Stimulated activated CD8-positive, alpha-beta memory T cell treated with anti-CD3 and anti-CD28 coated beads, Interleukin-12 subunit alpha, Interleukin-12 subunit beta, amount 100 ng/mL, for 4 hours (primary cell): ENCODE results near the gene CD163L1.
"Not testable (repeated sequence)": the region's sequence is repeated elsewhere in the genome, so short reads cannot be mapped to it uniquely, and the experiment has no call there.

Source experiments
- DNase-seq: peaks from one replicate; pipeline ENCODE4 v3.0.0-alpha.2; 2020; ENCODE audit warnings: low read depth

The CD163L1 gene

GRCh38 chr12:7403466-7403865 lies 40.5 kb downstream of the CD163L1 start:
- no peak for DNase-seq

DNA sequence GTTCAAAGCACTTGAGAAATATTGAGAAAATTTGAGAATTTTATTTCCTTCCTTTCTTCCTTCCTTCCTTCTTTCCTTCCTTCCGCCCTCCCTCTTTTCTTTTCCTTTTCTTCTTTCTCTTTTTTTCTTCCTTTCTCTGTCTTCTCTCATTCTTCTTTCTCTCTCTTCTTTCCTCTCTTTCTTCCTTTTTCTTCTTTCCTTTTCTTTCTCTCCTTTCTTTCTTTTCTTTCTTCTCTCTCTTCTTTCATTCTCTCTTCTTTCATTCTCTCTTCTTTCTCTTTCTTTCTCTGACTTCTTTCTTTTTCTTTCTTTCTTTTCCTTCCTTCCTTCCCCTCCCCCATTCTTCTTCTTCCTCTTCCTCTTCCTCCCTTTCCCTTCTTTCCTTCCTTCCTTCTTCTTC lies 44.9 kb downstream of the CD163L1 start:
- DNase-seq: no peak

DNA sequence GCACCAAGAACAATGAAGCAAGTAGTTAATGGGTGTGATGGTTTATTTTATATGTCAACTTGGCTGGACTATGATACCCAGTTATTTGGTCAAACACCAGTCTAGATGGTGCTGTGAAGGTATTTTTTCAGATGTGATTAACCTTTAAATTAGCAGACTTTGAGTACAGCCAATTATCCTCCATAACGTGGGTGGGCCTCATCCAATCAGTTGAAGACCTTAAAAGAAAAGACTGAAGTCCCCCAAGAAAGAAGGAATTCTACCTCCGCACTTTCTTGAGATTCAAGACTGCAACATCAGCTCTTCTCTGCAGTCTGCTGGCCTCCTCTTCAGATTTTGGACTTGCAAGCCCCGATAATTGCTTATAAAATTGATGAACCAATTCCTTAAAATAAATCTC lies 47.5 kb downstream of the CD163L1 start:
- no peak for DNase-seq

DNA sequence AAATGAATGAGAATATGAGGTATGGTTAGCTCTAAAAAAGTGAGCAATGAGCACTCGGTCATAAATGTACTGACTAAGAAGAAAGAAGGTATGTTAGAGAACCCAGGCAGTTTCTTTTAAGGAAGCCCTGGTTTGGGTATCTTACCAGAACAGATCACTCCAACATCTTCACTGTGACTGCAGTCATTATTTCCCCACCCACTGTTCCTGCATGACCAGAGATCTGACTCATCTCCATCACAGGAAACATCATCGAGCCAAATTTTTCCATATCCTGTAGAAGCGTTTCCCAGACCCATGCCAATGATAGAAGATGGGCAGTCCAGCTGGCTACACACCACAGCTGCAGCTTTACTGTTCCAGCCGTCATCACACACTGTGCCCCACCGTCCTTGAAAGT lies 48.0 kb downstream of the CD163L1 start:
- no peak for DNase-seq

DNA sequence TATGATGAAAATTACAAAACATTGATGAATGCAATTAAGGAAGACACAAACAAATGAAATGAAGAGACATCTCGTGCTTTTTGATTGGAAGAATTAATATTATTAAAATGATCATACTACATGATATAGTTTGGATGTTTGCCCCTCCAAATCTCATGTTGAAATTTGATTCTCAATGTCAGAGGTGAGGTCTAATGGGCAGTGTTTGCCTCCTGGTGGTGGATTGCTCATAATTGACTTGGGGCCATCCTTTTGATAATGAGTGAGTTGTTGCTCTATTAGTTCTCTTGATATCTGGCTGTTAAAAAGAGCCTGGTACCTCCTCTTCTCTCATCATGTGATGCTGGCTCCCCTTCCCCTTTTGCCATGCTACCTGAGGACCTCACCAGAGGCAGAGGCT lies 56.7 kb downstream of the CD163L1 start:
- no peak for DNase-seq

- DNase-seq: no peak
Measured at GRCh38 chr12:7383157-7383556, 60.8 kb downstream of the CD163L1 start.

DNA sequence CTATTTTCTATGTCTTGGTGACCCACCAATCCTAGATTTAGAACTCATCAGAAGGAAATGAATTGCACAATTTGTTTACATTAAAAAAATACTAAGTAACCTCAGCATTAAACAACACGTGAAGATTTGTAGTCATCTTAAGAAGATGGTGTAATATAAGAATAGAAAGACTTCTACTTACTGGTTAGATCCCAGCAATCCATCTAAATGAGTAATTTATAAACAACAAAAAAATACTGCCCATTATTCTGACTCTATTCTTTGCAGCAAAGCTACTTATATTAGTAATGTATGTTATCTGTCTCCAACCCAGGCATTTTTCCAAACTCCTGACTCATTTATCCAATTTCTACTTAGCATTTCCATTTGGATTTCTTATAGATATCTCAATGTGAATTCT lies 67.8 kb downstream of the CD163L1 start:
- DNase-seq: no peak

DNA sequence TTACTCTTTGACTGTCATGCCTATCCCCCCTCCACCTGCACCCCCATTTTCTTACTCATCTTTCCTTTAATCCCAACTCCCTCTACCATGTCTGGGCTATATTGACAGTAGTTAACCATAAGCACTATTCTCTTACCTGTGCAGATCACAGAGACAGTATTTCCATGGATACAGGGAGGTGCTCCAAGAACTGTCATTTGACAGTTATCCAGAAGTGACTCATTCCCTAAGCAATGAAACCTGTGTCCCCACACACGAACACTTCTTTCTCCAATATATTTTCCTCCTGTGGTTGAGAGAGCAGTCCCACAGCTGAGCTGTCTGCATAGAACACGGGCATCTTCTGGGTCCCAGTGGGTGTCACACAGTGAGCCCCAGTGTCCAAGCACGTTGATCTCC lies 68.8 kb downstream of the CD163L1 start:
- no peak for DNase-seq

- no peak for DNase-seq
Measured at GRCh38 chr12:7374423-7375144, 69.4 kb downstream of the CD163L1 start.

DNA sequence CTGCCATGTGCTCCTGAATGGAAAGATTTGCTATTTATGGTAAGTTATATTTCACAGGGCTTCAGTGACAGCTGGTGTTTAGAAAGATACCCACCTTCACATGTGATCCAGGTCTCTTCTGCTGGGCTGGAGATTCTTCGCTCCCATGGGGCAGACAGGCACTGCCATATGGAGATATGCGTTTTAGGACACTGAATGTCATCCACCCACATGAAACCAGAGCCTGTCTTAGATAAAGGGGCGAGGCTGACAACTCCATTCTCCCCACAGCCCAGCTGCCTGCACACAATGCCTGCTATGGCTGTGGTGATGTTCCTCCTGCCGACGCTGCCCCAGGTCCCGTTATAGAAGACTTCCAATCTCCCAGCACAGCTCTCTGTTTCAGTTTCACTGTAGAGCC lies 70.7 kb downstream of the CD163L1 start:
- DNase-seq: no peak

GRCh38 chr12:7369274-7369729 lies 74.7 kb downstream of the CD163L1 start:
- DNase-seq: no peak

DNA sequence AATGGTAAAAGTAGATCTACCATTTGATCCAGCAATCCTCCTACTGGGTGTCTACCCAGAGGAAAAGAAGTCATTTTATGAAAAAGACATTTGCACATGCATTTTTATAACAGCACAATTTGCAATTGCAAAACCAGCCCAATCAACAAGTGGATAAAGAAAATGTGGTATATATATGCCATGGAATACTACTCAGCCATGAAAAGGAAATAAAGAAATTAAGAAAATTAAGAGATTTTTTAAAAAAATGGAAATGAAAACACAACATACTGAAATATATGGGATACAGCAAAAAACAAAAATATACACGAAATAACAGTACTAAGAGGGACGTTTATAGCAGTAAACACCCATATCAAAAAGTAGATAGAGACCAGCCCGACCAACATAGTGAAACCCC lies 81.2 kb downstream of the CD163L1 start:
- DNase-seq: no peak

GRCh38 chr12:7361265-7361664 lies 82.7 kb downstream of the CD163L1 start:
- no peak for DNase-seq

- no peak for DNase-seq
Measured at GRCh38 chr12:7354529-7354928, 89.4 kb downstream of the CD163L1 start.

DNA sequence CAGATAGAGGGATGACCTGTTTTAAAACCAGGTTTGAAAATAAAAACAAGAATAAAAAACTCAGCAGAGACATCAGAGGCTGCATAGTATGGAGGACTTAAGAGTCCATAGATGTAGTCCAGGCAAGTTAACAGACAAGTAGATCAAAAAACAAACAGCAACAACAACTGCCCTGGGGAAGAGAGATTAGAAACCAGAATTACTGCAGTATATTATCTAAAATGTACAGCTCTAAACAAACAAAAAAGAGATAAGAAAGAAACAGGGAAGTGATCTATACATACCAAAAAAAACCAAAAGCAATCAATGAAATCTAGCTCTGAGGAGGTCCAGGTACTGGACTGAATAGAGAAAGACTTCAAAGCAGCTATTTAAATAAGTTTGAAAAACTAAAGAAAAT lies 91.3 kb downstream of the CD163L1 start:
- no peak for DNase-seq

- no peak for DNase-seq
Measured at GRCh38 chr12:7351177-7351576, 92.8 kb downstream of the CD163L1 start.

GRCh38 chr12:7349418-7349817 lies 94.5 kb downstream of the CD163L1 start:
- DNase-seq: no peak

DNA sequence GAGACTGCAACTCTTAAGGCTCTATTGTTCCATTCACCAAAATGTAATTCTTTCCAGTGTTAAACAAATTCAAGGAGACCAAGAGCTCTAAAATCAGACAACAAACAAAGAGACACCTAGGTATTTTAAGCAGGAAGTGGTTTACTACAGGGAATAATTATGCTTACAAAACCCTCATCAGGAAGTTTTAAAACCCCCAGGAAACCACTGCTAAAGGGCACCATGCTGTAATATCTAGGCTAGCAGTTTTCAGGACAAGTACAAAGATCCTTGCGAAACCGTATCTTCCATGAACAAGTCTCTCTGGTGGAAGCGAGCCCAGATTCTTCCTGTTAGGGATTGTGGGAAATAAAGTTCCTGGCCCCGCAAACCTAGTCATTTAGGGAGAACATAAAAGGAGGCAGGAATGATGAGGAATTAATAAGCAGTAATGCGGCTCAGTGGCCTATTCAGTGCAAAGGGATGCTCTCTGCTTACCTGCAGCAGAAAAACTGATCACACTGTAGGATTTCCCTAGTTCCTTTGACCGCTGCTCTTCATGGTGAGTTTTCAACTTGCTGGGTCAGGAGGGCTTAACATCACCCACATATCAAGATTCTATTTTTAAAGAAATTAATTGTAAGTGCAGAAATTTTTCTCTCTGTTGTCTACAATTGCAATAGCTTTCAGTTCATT lies 97.3 kb downstream of the CD163L1 start:
- no peak for DNase-seq

GRCh38 chr12:7344833-7345606 lies 98.9 kb downstream of the CD163L1 start:
- DNase-seq: no peak

DNA sequence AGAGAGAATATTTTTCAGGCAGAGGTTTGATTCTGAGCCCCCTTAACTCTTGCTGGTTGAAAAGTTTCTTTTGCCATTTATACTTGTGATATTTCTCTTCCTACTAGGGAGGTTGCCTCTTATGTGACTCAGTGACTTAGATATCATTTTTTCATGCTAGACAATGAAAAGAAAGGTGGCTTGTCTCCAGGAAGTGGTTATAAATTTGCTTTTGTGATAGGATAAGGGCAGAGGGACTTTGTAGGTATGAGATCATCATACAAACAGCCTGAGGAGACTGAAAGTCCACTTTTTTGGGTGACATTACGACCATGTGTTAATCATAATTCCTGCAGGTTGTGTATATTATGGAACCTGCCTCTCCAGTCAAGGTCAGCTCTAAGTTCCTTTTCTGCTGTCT lies 104.3 kb downstream of the CD163L1 start:
- no peak for DNase-seq

DNA sequence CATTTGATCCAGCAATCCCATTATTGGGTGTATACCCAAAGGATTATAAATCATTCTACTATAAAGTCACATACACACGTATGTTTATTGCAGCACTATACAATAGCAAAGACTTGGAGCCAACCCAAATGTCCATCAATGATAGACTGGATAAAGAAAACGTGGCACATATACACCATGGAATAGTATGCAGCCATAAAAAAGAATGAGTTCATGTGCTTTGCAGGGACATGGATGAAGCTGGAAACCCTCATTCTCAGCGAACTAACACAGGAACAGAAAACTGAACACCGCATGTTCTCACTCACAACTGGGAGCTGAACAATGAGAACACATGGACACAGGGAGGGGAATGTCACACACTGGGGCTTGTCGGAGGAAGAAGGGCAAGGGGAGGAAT lies 106.2 kb downstream of the CD163L1 start:
- DNase-seq: not testable (repeated sequence)

- no peak for DNase-seq
Measured at GRCh38 chr12:7327918-7328317, 116.0 kb downstream of the CD163L1 start.

- DNase-seq: no peak
Measured at GRCh38 chr12:7324176-7324575, 119.8 kb downstream of the CD163L1 start.
